Thyroid gland (tissue), 4 donors: ENCODE measurements around the gene CORO1C. TPM values are rescaled to one million over a fixed set of nuclear protein-coding genes. Genes with fewer than 3 reads are reported as not detected.
A peak's percentile ranks its signal among the peaks of the same experiment; 100 is the strongest.

Experiments used
- DNase-seq, 2 donors: peaks; one replicate each; pipeline ENCODE4 v3.0.0-alpha.2; 2019
- H3K27ac ChIP-seq, 3 donors: fragments of 200-600 bp; sonication (generic); 1 replicate in 2 of 3; 2 replicates in 1 of 3; pipeline ENCODE4 v1.5.1; 2016 to 2019; ENCODE audit warnings: mild to moderate bottlenecking in 1 of 3, moderate library complexity in 1 of 3
- H3K27me3 ChIP-seq: fragments of 200-600 bp; sonication (generic); one replicate; pipeline ENCODE4 v1.5.1; 2019
- H3K36me3 ChIP-seq, 2 donors: fragments of 200-600 bp; sonication (generic); one replicate each; pipeline ENCODE4 v1.5.1; 2016 to 2019
- H3K4me1 ChIP-seq, 2 donors: fragments of 200-600 bp; sonication (generic); one replicate each; pipeline ENCODE4 v1.5.1; 2017 to 2019
- H3K4me3 ChIP-seq, 3 donors: fragments of 200-600 bp; sonication (generic); replicated peaks in 1 of 3; 1 replicate in 2 of 3; 2 replicates in 1 of 3; pipeline ENCODE4 v1.5.1; 2016; ENCODE audit warnings: mild to moderate bottlenecking in 1 of 3
- H3K9me3 ChIP-seq: fragments of 200-600 bp; sonication (generic); one replicate; pipeline ENCODE4 v1.5.1; 2017
- CTCF ChIP-seq, 6 experiments: fragments of 200-600 bp in 3 of 6; fragments of 450-650 bp in 3 of 6; sonication (generic) in 3 of 6; IDR thresholded peaks; one replicate each; pipeline ENCODE4 v1.5.1; 2016 to 2019; ENCODE audit warnings: antibody characterized with exemption in 6 of 6, mild to moderate bottlenecking in 2 of 6, inconsistent platforms in 1 of 6, moderate library complexity in 1 of 6
- POLR2A ChIP-seq, 2 donors: fragments of 450-650 bp; IDR thresholded peaks; one replicate each; pipeline ENCODE4 v1.6.1; 2017; ENCODE audit warnings: antibody characterized with exemption in 2 of 2, mild to moderate bottlenecking in 2 of 2, moderate library complexity in 1 of 2
- WGBS, 2 donors: methylation state at CpG; one replicate each; pipeline ENCODE4 v1.1.5; 2017; 5-methylcytosine and 5-hydroxymethylcytosine counted together
- intact Hi-C: fragments of 100-400 bp; cut with DNase I; formaldehyde crosslinking; loops from one replicate; pipeline ENCODE4 v1.15.1; 2023
- total RNA-seq, 4 donors: library from RNA; depleted of rRNA; stranded (reverse); fragments of >200 nt; gene quantifications; one replicate each; pipeline ENCODE4 v1.2.3, GENCODE V29; 2016

Gene CORO1C
- total RNA-seq, 4 donors from 2014 or later: 22.0 to 63.6 (median 30.1) TPM

GRCh38 chr12:108612788-108613282, 118.5 kb downstream of the CORO1C start:
- intact Hi-C loops: no loop called here
- WGBS, 2 donors: 82 to 86% methylated on average over 8 of the region's 8 CpGs
- Histone ChIP-seq H3K27me3 (no peaks in the 10 kb centered on the region), H3K36me3 (no peaks in the 10 kb centered on the region), H3K27ac (no peak overlapping the region), H3K4me1 (peaks cover 0 to under 1% of the 10 kb centered on the region in 2 donors), H3K4me3 (no peak overlapping the region), H3K9me3 (no peaks in the 10 kb centered on the region)
- TF ChIP-seq CTCF (IDR thresholded peaks at IDR 0.05): no peak
- no peak for TF ChIP-seq POLR2A (IDR thresholded peaks at IDR 0.05)
- no peak for DNase-seq

DNA sequence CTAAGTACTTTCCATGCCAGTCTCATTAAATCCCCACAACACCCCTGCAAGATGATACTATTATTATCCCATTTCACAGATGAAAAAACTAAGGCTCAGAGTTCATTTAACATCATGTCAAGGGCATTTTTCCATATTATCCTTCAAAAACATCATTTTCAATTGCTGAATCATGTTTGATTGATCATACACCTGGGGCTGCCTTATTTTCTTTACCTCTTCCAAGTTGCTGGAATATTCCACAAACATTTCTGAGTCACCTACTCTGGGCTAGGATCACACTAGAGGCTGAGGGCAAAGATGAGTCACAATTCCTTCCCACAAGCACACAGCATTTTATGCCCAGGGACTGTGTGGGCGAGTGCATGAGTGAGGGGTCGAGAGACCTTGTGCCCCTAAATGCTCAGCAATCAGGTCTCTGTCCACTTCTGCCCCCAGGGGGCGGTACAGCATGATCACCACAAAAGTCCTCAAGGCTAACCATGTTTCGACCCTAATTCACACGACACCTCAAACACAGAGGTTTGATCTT, 119.4 kb downstream of the CORO1C start:
- H3K27me3 ChIP-seq: no peaks in the 10 kb centered on the region
- WGBS, 2 donors: 56 to 70% methylated on average over 5 of the region's 5 CpGs
- intact Hi-C loops: no loop called here
- H3K36me3 ChIP-seq: no peaks in the 10 kb centered on the region
- TF ChIP-seq CTCF (IDR thresholded peaks at IDR 0.05) (peak in 1 of 6 experiments; percentile 15), POLR2A (IDR thresholded peaks at IDR 0.05) (no peak)
- no peaks in the 10 kb centered on the region for H3K9me3 ChIP-seq
- H3K4me3 ChIP-seq: no peak overlapping the region
- H3K27ac ChIP-seq: no peak overlapping the region
- no peak for DNase-seq
- H3K4me1 ChIP-seq: no peaks in the 10 kb centered on the region

GRCh38 chr12:108610856-108611605, 120.3 kb downstream of the CORO1C start:
- Histone ChIP-seq H3K27me3 (no peaks in the 10 kb centered on the region), H3K36me3 (no peaks in the 10 kb centered on the region), H3K4me1 (no peaks in the 10 kb centered on the region), H3K27ac (no peak overlapping the region), H3K9me3 (no peaks in the 10 kb centered on the region), H3K4me3 (no peak overlapping the region)
- intact Hi-C loops: no loop called here
- 85% methylated on average over 8 to 14 of the region's 15 CpGs for WGBS, 2 donors
- TF ChIP-seq CTCF (IDR thresholded peaks at IDR 0.05) (no peak), POLR2A (IDR thresholded peaks at IDR 0.05) (no peak)
- DNase-seq: no peak

GRCh38 chr12:108610336-108610815, 120.9 kb downstream of the CORO1C start:
- 88 to 93% methylated on average over 8 of the region's 8 CpGs for WGBS, 2 donors
- Histone ChIP-seq H3K36me3 (no peaks in the 10 kb centered on the region), H3K4me3 (no peak overlapping the region), H3K4me1 (no peaks in the 10 kb centered on the region), H3K27me3 (no peaks in the 10 kb centered on the region), H3K27ac (no peak overlapping the region), H3K9me3 (no peaks in the 10 kb centered on the region)
- DNase-seq: no peak
- TF ChIP-seq POLR2A (IDR thresholded peaks at IDR 0.05): no peak
- TF ChIP-seq CTCF (IDR thresholded peaks at IDR 0.05): no peak
- intact Hi-C loops: no loop called here
